GM18507 (cell line): ENCODE data around the gene RPL3.
"Not testable (repeated sequence)": the region's sequence is repeated elsewhere in the genome, so short reads cannot be mapped to it uniquely, and the experiment has no call there.

ENCODE experiments used
- DNase-seq: peaks from one replicate; pipeline ENCODE4 v3.0.0; 2011; ENCODE audit warnings: low read depth; ENCODE audit not compliant: insufficient read length; ENCODE audit errors: extremely low spot score
- FAIRE-seq: peaks from 2 replicates; lab custom pipeline; 2011; peaks lifted over from hg19 to GRCh38; lab: Jason Lieb, UNC

Gene RPL3

GRCh38 chr22:39320616-39321029 is 1.2 kb upstream of the RPL3 start:
- DNase-seq, FAIRE-seq: not testable (repeated sequence)

DNA sequence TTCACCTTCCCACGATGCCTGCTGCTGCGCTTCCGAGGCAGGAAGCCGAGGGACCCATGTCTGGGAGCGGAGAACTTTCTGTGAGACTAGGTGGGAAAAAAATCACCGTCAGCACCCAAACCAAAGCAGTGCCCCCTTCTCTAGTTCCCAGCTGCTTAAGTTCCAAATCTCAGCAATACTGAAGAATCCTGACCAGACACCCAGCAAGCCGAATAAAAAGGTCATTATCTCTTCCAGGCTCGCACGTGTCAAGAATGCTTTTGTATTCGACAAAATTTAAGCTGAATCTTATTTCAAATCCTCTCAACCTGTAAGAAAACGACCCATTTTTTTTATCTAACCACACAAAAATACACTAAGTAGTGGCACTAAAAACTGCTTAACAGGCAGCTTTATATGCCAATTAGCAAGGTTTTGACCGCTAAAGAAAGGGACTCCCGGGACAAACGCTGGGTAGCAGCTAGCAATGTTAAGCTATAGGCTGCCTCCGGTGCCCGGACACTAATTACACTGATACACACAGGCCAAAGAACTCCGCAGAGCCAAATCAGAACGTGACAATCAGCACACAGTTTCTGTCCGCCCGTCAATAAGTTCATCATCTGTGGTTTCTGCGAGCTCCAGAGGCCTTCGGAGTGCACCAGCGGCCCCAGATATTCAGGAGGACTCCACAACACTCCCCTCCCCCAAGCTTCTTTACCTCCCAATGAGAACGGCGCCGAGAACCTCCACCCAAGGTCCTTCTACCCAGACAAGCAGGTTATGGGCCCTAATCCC is 728 bp downstream of the RPL3 start:
- no peak for FAIRE-seq
- DNase-seq, result no peak

DNA sequence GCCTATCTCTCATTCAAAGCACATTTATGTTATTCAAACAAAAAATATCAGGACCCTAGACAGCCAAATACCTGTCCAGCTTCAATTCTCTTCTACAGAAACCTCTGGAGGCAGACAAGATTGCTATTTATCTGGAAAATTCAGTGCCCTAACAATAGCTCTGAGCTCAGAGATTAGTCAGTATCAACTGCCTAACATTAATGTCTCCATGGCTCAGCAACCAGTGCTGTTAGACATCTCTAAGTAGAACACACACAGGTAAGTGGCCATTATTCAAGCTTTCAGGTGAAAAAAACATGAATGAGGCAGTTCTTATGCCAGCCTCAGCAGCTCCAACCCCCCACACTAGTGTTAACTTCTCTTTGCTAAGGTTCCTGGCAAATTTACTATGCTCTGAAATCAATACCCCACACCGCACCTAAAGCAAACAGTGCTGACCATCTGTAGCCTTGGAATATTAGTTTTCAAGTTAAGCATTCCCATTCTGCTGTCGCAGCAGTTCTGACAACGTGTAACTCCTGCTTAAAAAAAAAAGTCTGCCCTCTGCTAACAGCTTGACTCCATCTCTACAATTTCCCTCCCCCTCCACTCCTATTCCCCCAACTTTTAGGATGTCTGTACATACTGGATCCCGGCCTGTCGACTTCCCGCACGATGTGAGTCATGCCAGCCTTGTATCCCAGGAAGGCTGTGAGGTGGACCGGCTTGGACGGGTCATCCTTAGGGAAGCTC is 1.5 kb downstream of the RPL3 start:
- no peak for FAIRE-seq

DNA sequence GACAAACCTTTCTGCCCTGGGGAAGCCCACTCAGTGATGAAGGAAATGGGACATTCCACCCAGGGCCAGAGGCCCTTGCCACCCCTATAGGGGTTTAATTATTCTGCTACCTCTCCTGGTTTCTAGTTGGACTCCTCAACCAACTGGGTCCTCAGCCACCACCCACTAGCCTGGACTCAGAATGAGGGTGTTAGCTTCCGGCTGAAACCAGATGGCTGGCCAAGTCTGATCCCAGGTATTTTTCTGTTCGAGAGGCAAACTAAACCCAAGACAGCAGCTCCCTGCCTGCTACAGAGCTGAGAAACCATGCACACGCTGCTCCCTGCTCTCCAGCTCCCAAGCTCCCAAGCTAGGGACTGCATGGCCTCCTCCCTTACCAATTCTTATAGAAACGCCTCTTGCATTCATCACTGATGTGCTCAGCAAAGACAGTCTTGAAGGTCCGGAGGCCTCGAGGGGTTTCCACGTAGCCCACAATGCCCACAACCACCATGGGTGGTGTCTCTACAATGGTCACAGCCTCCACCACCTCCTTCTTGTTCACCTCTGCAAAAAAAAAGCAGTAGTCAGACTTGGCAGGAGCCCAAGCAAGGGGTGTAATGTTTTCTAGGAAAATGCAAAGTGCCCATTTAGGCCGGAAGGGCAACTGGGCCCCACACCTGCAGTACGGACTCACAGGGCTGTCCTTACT is 2.2 kb downstream of the RPL3 start:
- DNase-seq, result no peak
- FAIRE-seq, result peak; percentile 64

More for the DNA sequence above, 1.5 kb downstream of the RPL3 start:
- DNase-seq, result no peak

DNA sequence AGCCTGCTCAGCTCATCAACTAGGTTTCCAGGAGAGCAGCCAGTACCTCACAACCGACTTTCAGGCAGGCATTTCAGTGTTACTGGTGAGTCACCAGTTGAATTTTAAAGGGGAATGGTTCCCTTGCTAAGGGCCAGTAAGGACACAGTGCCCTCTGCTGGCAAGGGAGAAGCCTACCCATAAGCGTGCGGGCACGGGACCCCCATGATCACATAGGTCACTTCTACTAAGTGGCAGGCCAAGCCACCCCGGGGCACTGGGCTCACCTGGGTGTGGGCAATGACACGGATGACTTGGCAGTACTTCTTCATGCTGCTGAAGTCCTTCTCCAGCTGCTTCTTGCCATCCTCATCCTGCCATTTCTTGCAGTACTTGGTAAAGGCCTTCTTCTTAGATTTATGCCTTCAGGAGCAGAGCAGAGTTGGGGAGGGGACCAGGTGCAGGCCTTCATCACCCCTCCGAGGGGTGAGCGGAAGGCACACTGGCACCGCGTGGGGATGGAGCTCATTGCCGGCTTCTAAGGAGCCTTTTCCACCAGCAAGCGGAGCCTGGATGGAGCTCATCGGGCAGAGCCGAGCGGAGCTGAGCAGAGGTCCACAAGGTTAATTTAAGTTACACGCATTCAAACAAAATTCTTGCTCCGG is 2.9 kb downstream of the RPL3 start:
- FAIRE-seq, result peak; percentile 12
- DNase-seq, result no peak

- no peak for DNase-seq
- FAIRE-seq, result no peak
Observed at GRCh38 chr22:39315389-39315788, 4.0 kb downstream of the RPL3 start.

GRCh38 chr22:39314251-39314971 is 5.0 kb downstream of the RPL3 start:
- DNase-seq (no peak), FAIRE-seq (no peak)

- DNase-seq (no peak), FAIRE-seq (no peak)
Observed at GRCh38 chr22:39313258-39314001, 6.0 kb downstream of the RPL3 start.

DNA sequence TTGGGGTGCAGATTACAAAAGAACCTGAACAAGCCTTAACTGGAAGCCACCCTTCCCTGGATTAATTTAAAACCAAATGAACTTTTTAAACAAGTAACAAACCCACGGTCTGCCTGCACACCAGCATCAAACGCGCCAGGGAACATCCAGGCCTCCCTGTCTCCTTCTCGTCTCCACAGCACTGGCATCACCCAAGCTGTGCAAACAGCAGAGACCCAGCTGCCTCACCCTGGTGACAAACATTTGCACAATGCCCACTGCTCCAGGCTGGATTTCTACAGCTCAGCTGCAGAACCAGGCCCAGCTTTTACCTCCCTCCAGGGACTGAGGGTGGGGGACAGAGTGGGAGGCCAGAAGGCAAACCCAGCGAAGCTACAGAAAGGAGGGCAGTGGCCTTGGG is 7.0 kb downstream of the RPL3 start:
- DNase-seq (no peak), FAIRE-seq (no peak)

DNA sequence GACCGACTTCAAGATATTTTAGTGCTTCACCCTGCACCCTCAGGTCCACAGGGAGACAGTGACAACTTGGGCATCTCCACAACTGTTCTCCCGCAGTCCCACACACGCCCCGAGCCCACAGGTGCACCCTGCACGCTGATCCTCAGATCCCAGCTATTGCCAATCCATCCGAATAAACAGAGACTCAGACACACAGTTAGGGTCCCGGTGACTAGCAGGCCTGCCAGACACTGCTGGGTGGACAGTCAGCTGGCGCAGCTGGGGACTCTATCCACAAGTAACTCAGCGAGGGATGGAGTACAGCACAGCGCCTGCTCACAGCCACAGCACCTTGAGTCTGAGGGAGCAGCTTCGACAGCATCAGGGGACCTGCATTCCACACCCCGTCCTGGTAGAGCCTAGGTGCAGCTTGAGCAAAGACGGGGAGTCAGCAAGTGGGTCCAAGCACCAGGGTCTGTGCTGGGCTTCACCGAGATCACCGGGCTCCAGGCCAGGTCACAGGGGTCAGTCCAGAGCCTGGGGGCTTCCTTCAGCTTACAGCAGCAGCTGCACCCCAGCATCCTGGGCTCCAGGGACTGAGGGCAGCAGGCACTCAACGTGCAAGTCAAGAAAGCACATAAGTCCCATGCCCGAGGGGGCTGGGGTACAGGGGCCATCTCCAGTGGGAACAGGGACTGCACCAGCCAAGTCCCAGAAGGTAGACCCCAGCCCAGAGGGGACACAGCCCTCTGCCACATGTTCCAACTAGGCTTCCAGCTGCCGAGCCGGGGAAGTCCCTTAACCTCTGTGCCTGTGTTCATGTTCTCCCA is 7.6 kb downstream of the RPL3 start:
- no peak for DNase-seq

GRCh38 chr22:39309881-39310714 is 9.3 kb downstream of the RPL3 start:
- FAIRE-seq (peak; percentile 70), DNase-seq (no peak)

More for the DNA sequence above, 7.6 kb downstream of the RPL3 start:
- FAIRE-seq, result no peak

DNA sequence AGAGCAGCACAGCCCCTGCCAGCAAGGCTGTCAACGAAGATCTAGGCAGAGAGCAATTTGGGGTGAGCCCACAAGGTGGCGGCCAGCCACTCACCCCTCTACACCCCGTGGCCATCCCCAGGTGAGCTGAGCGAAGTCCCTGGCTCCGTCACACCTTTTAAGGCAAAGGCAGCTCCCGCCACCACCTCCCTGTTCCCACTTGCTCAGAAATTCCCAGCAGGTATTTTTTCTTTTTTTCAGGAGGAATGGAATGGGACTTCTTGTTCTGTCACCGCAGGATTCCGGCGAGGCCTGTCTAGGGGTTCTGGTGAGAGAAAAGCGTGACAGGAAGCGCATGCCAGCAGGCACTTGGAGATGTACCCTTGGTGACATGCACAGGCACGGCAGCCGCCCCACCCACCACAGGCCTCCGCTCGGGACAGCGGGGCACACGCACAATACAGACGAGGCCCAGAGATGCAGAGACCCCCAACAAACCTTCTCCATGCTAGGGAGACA is 10.0 kb downstream of the RPL3 start:
- DNase-seq (no peak), FAIRE-seq (no peak)

GRCh38 chr22:39308614-39309363 is 10.6 kb downstream of the RPL3 start:
- no peak for DNase-seq
- FAIRE-seq, result no peak

DNA sequence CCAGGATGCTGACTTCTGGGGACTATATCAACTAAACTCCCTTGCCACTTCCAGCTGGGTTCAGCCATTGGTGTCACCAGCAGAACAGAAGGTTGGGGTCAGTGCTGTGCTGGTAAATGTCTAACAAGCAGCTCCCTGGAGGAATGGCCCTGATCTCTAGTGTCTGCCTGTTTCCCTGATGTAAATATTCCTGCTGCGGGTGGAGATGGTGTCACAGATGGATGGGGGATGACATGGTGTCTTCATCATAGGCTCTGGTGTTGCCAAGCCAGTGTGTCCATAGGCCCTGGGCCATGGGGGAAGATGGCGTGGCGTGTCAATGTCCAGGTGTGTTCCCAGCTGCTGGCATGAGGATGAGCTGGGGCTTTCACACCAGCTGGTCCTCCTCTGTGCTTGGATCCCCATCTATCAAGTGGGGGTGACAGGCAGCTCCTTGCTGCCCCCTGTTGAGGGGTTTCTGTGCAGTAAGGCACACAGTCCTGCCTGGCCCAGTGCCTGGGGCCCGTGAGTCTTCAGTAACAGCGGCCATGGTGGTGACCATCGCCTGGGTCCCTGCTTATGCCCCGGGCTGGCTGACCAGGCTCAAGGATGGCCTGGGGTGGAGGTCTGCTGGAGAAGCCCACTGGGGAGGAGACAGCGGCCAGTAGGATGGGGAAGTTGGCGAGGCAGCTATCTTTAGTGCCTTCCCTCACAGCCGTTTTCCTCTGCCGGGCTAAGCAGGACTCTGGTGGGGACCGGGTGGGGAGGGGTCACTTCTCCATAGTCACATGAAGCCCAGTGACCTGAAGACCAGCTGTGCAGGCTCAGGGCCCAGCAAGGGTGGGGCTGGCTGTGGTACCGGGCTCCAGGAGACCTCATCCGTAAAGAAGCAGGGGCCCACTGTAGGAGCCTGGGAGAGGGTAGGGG is 12.7 kb downstream of the RPL3 start:
- FAIRE-seq (no peak), DNase-seq (no peak)
